ENCODE measurements around the gene CRAT. TPM values are rescaled to one million over a fixed set of nuclear protein-coding genes. Genes with fewer than 3 reads are reported as not detected.

The CRAT gene
- total and polyA plus RNA-seq, 2 of the 4 experiments (the other 2 are of a cell fraction): 18.8 to 41.6 TPM

DNA sequence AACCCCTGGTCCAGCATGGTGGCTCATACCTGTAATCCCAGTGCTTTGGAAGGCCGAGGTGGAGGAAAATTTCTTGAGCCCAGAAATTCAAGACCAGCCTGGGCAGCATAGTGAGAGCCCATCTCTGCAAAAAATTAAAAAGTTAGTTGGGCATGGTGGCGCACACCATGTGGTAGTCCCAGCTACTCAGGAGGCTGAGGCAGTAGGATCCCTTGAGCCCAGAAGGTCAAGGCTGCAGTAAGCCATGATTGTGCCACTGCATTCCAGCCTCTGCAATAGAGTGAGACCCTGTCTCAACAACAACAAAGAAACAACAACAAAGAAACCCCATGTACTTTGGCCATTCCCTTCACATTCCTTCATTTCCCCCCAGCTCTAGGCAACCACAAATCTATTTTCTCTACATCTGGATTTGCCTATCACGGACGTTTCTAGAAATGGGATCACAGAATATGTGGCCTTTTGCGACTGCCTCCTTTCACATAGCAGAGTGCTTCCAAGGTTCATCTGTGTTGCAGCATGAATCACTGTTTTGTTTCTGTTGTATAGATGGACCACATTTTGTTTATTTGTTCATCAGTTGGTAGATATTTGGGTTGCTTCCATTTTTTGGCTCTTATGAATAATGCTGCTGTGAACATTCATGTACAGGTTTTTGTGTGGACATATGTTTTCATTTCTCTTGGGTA is 56.3 kb downstream of the CRAT start (continued):
- TF ChIP-seq, protein P1, sequence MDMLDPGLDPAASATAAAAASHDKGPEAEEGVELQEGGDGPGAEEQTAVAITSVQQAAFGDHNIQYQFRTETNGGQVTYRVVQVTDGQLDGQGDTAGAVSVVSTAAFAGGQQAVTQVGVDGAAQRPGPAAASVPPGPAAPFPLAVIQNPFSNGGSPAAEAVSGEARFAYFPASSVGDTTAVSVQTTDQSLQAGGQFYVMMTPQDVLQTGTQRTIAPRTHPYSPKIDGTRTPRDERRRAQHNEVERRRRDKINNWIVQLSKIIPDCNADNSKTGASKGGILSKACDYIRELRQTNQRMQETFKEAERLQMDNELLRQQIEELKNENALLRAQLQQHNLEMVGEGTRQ (IDR thresholded peaks at IDR 0.05; ENCODE audit: low read depth, low read length): no peak

DNA sequence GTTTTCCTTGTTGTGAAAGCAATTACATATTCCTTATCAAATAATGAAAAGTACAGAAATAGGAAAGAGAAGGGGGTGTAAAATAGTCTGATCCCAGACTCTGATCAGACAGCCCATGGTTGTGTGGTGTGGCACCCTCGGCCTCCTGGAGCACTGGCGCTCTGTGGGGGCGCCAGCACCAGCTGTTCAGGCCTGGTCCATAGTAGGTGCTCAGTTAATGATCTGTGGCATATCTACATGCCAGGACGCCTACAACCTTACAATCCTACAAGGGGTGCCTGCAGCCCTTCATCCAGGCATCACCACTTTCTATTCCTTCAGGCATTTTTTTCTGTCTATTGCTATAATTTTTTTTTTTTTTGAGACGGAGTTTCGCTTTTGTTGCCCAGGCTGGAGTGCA is 57.6 kb downstream of the CRAT start:
- no peaks in the 10 kb centered on the region for H4K20me1 ChIP-seq (ENCODE audit: insufficient read depth, low read length)
- no peak overlapping the region for H3K14ac ChIP-seq (replicated peaks; ENCODE audit: low read depth, low read length)
- H2BK20ac ChIP-seq (ENCODE audit: low read depth, low read length): no peak overlapping the region
- CTCF ChIA-PET: no interaction called here
- H3K18ac ChIP-seq (ENCODE audit: low read depth, low read length): no peak overlapping the region
- no peak overlapping the region for H3K4me3 ChIP-seq (ENCODE audit: insufficient read depth, low read depth, low read length)
- H3K9me1 ChIP-seq (ENCODE audit: insufficient read depth, low read length): peaks cover 4% of the 10 kb centered on the region; the same call in 1 of the 2 replicates
- H3K27me3 ChIP-seq (ENCODE audit: control insufficient read depth, insufficient read depth, low read length): no peaks in the 10 kb centered on the region
- intact Hi-C loops (cut with micrococcal nuclease) (no loop called here), in situ Hi-C loops (cut with MboI; ENCODE audit: low sequenced_read_pairs) (no loop called here), dilution Hi-C loops (cut with HindIII; ENCODE audit: low sequenced_read_pairs, unreplicated experiment) (no loop called here)
- no peak overlapping the region for H4K91ac ChIP-seq (ENCODE audit: insufficient read depth, low read depth, low read length)
- no peak overlapping the region for H2BK120ac ChIP-seq (ENCODE audit: low read depth, low read length)
- H3K79me1 ChIP-seq (ENCODE audit: low read depth in 1 of 2, low read length in 2 of 2): no peaks in the 10 kb centered on the region
- ATAC-seq (ENCODE audit: low read depth) (no peak), DNase-seq (no peak)
- H3K27ac ChIP-seq (ENCODE audit: insufficient read depth, low read length): no peak overlapping the region
- no peaks in the 10 kb centered on the region for H3K4me1 ChIP-seq (ENCODE audit: control insufficient read depth, insufficient read depth, low read length)
- H3K4me2 ChIP-seq (ENCODE audit: low read depth, low read length): no peak overlapping the region
- no peak overlapping the region for H3K4ac ChIP-seq (ENCODE audit: low read depth, low read length)
- WGBS, 2 experiments (ENCODE audit: extremely low coverage in 2 of 2, insufficient read length in 1 of 2): no CpG with 5 or more reads among the region's 6 CpGs
- H3K23ac ChIP-seq (ENCODE audit: low read depth, low read length): no peak overlapping the region
- peaks cover 30% of the 10 kb centered on the region for H3K36me3 ChIP-seq (ENCODE audit: control insufficient read depth, insufficient read depth, low read length)
- H2AK9ac ChIP-seq (replicated peaks; ENCODE audit: low read depth, low read length, poor library complexity): no peak overlapping the region
- POLR2A ChIA-PET (ENCODE audit: unreplicated experiment): no interaction called here
- H2BK15ac ChIP-seq (ENCODE audit: low read depth, low read length): no peak overlapping the region
- H2BK5ac ChIP-seq (ENCODE audit: low read depth, low read length, poor library complexity, severe bottlenecking): no peak overlapping the region
- no peak overlapping the region for H4K8ac ChIP-seq (ENCODE audit: low read depth in 2 of 2, low read length in 2 of 2)
- H3K9me3 ChIP-seq (ENCODE audit: control insufficient read depth, insufficient read depth, low read length): no peaks in the 10 kb centered on the region
- no peak overlapping the region for H2AK5ac ChIP-seq (ENCODE audit: low read depth, low read length)
- no peak overlapping the region for H4K5ac ChIP-seq (ENCODE audit: low read depth, low read length)
- no TSS peak for BruUV-seq (replicated peaks)
- no peak overlapping the region for H3K56ac ChIP-seq (ENCODE audit: extremely low read depth, insufficient read depth, low read length)
- no peak overlapping the region for H3K9ac ChIP-seq (ENCODE audit: low read depth, low read length)
- no peak overlapping the region for H2AFZ ChIP-seq (replicated peaks; ENCODE audit: low read length, poor library complexity)
- TF ChIP-seq RCOR1 (IDR thresholded peaks at IDR 0.05; ENCODE audit: insufficient replicate concordance, low read length): no peak
- TF ChIP-seq, protein P1 (IDR thresholded peaks at IDR 0.05; ENCODE audit: low read depth, low read length): no peak
- TF ChIP-seq POLR2A (IDR thresholded peaks at IDR 0.05; ENCODE audit: low read depth, low read length): no peak
- TF ChIP-seq CEBPB (IDR thresholded peaks at IDR 0.05; ENCODE audit: low read depth, low read length): no peak
- no peak for TF ChIP-seq RAD21 (IDR thresholded peaks at IDR 0.05; ENCODE audit: low read length)
- no peak for TF ChIP-seq RFX5 (IDR thresholded peaks at IDR 0.05; ENCODE audit: low read depth, low read length)
- no peak for TF ChIP-seq SMC3 (IDR thresholded peaks at IDR 0.05; ENCODE audit: low read depth, low read length)
- no peak for TF ChIP-seq FOS (IDR thresholded peaks at IDR 0.05; ENCODE audit: low read depth, low read length)
- TF ChIP-seq CHD1 (IDR thresholded peaks at IDR 0.05; ENCODE audit: low read depth, low read length): no peak
- TF ChIP-seq, protein P2, sequence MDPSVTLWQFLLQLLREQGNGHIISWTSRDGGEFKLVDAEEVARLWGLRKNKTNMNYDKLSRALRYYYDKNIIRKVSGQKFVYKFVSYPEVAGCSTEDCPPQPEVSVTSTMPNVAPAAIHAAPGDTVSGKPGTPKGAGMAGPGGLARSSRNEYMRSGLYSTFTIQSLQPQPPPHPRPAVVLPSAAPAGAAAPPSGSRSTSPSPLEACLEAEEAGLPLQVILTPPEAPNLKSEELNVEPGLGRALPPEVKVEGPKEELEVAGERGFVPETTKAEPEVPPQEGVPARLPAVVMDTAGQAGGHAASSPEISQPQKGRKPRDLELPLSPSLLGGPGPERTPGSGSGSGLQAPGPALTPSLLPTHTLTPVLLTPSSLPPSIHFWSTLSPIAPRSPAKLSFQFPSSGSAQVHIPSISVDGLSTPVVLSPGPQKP (IDR thresholded peaks at IDR 0.05; ENCODE audit: borderline replicate concordance, low read depth, low read length): no peak
- TF ChIP-seq, protein P3, sequence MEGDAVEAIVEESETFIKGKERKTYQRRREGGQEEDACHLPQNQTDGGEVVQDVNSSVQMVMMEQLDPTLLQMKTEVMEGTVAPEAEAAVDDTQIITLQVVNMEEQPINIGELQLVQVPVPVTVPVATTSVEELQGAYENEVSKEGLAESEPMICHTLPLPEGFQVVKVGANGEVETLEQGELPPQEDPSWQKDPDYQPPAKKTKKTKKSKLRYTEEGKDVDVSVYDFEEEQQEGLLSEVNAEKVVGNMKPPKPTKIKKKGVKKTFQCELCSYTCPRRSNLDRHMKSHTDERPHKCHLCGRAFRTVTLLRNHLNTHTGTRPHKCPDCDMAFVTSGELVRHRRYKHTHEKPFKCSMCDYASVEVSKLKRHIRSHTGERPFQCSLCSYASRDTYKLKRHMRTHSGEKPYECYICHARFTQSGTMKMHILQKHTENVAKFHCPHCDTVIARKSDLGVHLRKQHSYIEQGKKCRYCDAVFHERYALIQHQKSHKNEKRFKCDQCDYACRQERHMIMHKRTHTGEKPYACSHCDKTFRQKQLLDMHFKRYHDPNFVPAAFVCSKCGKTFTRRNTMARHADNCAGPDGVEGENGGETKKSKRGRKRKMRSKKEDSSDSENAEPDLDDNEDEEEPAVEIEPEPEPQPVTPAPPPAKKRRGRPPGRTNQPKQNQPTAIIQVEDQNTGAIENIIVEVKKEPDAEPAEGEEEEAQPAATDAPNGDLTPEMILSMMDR (conservative IDR thresholded peaks at IDR 0.05; ENCODE audit: low read depth, low read length): no peak
- no peak for TF ChIP-seq NFE2L2 (IDR thresholded peaks at IDR 0.05; ENCODE audit: low read depth, low read length)

Measured in IMR-90 (cell line).